Stimulated activated CD8-positive, alpha-beta memory T cell treated with anti-CD3 and anti-CD28 coated beads, Interleukin-4, amount 100 ng/mL, for 4 hours (primary cell): ENCODE data around the gene ELP6.
"Not testable (repeated sequence)": the region's sequence is repeated elsewhere in the genome, so short reads cannot be mapped to it uniquely, and the experiment has no call there.

Experiments used
- DNase-seq, 2 donors: peaks; one replicate each; pipeline ENCODE4 v3.0.0-alpha.2; 2020; ENCODE audit warnings: low read depth in 2 of 2, low spot score in 1 of 2

The ELP6 gene

GRCh38 chr3:47512416-47513124 is 942 bp downstream of the ELP6 start:
- DNase-seq, result no peak

- DNase-seq, result not testable (repeated sequence)
Observed at GRCh38 chr3:47505267-47505666, 8.2 kb downstream of the ELP6 start.

GRCh38 chr3:47504113-47504512 is 9.4 kb downstream of the ELP6 start:
- DNase-seq, result no peak

GRCh38 chr3:47503033-47503432 is 10.5 kb downstream of the ELP6 start:
- no peak for DNase-seq

- no peak for DNase-seq
Observed at GRCh38 chr3:47496892-47497291, 16.6 kb downstream of the ELP6 start.

GRCh38 chr3:47495886-47496285 is 17.6 kb downstream of the ELP6 start:
- no peak for DNase-seq

GRCh38 chr3:47495111-47495510 is 18.4 kb downstream of the ELP6 start:
- DNase-seq, result no peak

- no peak for DNase-seq
Observed at GRCh38 chr3:47491777-47492176, 21.7 kb downstream of the ELP6 start.

- DNase-seq, result no peak
Observed at GRCh38 chr3:47491186-47491585, 22.3 kb downstream of the ELP6 start.

GRCh38 chr3:47487265-47487664 is 26.2 kb downstream of the ELP6 start:
- no peak for DNase-seq

GRCh38 chr3:47485812-47486211 is 27.7 kb downstream of the ELP6 start:
- DNase-seq, result no peak

- no peak for DNase-seq
Observed at GRCh38 chr3:47482366-47482765, 31.1 kb downstream of the ELP6 start.

- not testable (repeated sequence) for DNase-seq
Observed at GRCh38 chr3:47481763-47482162, 31.7 kb downstream of the ELP6 start.

GRCh38 chr3:47480267-47480666 is 33.2 kb downstream of the ELP6 start:
- not testable (repeated sequence) for DNase-seq

GRCh38 chr3:47479826-47480160 is 33.7 kb downstream of the ELP6 start:
- DNase-seq, result no peak

- no peak for DNase-seq
Observed at GRCh38 chr3:47478022-47478421, 35.5 kb downstream of the ELP6 start.

- no peak for DNase-seq
Observed at GRCh38 chr3:47476644-47477199, 36.8 kb downstream of the ELP6 start.

GRCh38 chr3:47476330-47476626 is 37.2 kb downstream of the ELP6 start:
- no peak for DNase-seq

GRCh38 chr3:47475570-47476329 is 37.8 kb downstream of the ELP6 start, which contains the start of gene SCAP:
Gene SCAP (minus strand): TSS chr3:47475941. CDS start chr3:47442993, 32,948 bp downstream.
- peak; percentile 91 to 94 for DNase-seq

GRCh38 chr3:47475029-47475569 is 38.4 kb downstream of the ELP6 start:
- no peak for DNase-seq

GRCh38 chr3:47473391-47473790 is 40.1 kb downstream of the ELP6 start:
- DNase-seq, result no peak

GRCh38 chr3:47469616-47470015 is 43.9 kb downstream of the ELP6 start:
- no peak for DNase-seq
